Ovary (tissue), 9 donors: ENCODE results near the gene SLC48A1. TPM values are rescaled to one million over a fixed set of nuclear protein-coding genes. Genes with fewer than 3 reads are reported as not detected.

Experiments
- DNase-seq, 5 donors: peaks; one replicate each; pipeline ENCODE4 v3.0.0-alpha.2; 2019 to 2020
- H3K27ac ChIP-seq, 2 donors: fragments of 200-600 bp; one replicate each; pipeline versions ENCODE4 v1.5.1 to v1.8.0; 2019 to 2022
- H3K27me3 ChIP-seq: fragments of 200-600 bp; one replicate; pipeline ENCODE4 v1.8.0; 2022
- H3K36me3 ChIP-seq: fragments of 200-600 bp; sonication (generic); one replicate; pipeline ENCODE4 v1.5.1; 2019
- H3K4me1 ChIP-seq: one replicate; pipeline ENCODE4 v1.8.1; 2013; ENCODE audit warnings: mild to moderate bottlenecking, moderate library complexity; ENCODE audit not compliant: insufficient read depth
- H3K4me3 ChIP-seq: fragments of 200-600 bp; sonication (generic); one replicate; pipeline ENCODE4 v1.5.1; 2017
- H3K9me3 ChIP-seq, 2 donors: fragments of 200-600 bp in 1 of 2; sonication (generic) in 1 of 2; one replicate each; pipeline versions ENCODE4 v1.5.1 to v1.8.1; 2013 to 2019; ENCODE audit warnings: mild to moderate bottlenecking in 1 of 2, moderate library complexity in 1 of 2
- CTCF ChIP-seq, 3 donors: fragments of 450-650 bp in 2 of 3; fragments of 200-600 bp in 1 of 3; IDR thresholded peaks; one replicate each; pipeline versions ENCODE4 v1.5.1 to v1.8.0; 2016 to 2022; ENCODE audit warnings: antibody characterized with exemption in 3 of 3, mild to moderate bottlenecking in 1 of 3
- EP300 ChIP-seq: sonication (generic); formaldehyde crosslinking; IDR thresholded peaks from one replicate; pipeline ENCODE4 v1.6.1; 2017; ENCODE audit warnings: antibody characterized with exemption
- POLR2A ChIP-seq: fragments of 450-650 bp; IDR thresholded peaks from one replicate; pipeline ENCODE4 v1.6.1; 2017; ENCODE audit warnings: antibody characterized with exemption, mild to moderate bottlenecking, moderate library complexity
- WGBS, 3 donors: extraction: QIAGEN DNeasy Blood & Tissue Kit in 1 of 3; methylation state at CpG; one replicate each; pipeline versions ENCODE4 v1.1.5 to v1.1.7; 2013 to 2017; 5-methylcytosine and 5-hydroxymethylcytosine counted together
- intact Hi-C, 4 donors: fragments of 100-400 bp; cut with DNase I; formaldehyde crosslinking; loops; one replicate each; pipeline versions ENCODE4 v1.11.0 to v1.15.1; 2022 to 2023
- polyA plus RNA-seq, 2 donors: library from polyadenylated mRNA; stranded (reverse); fragments of 200-250 nt in 1 of 2; fragments of 350-450 nt in 1 of 2; fragmentation: Illumina TruSeq in 1 of 2; extraction: RNeasy Lipid Tissue Mini Kit (QIAGEN cat#74804) in 1 of 2; gene quantifications; one replicate each; pipeline ENCODE4 v1.2.3, GENCODE V29; 2013 to 2014
- total RNA-seq, 7 donors: library from RNA; depleted of rRNA in 2 of 7; stranded (reverse); fragments of >200 nt in 2 of 7; fragmentation: NEBNext Ultra II Directional in 3 of 7; extraction: Animal tissue kit (Norgen Biotek cat#: 25700) in 3 of 7; gene quantifications; one replicate each; pipeline versions ENCODE4 v1.1.0 to v1.2.4, GENCODE V29; 2016 to 2023
- donor health status: DM: no; HTN: no; CAD: no; lungs with moderate emphysema.
- donor health status: DM: no; HTN: no; CAD: no.
- donor health status: Bipolar disorder and iron deficiency.
- donor health status: DM: yes; HTN: yes; CAD: no.
- donor health status: DM: no; HTN: no; CAD: no.
- donor health status: DM: yes; HTN: yes; CAD: no.

The SLC48A1 gene
- total and polyA plus RNA-seq, 9 donors, result 24.1 to 143 (median 68.7) TPM

- H3K9me3 ChIP-seq, result no peaks in the 10 kb centered on the region
- H3K27me3 ChIP-seq, result no peaks in the 10 kb centered on the region
- no peak for TF ChIP-seq CTCF (IDR thresholded peaks at IDR 0.05)
- TF ChIP-seq EP300, result no peak
- TF ChIP-seq POLR2A, result no peak
- H3K4me1 ChIP-seq, result peaks cover 34% of the 10 kb centered on the region
- H3K4me3 ChIP-seq, result no peak overlapping the region
- H3K27ac ChIP-seq, result peak overlapping the region; percentile 65 to 76
- peak in 1 of 5 donors; percentile 40 for DNase-seq
- 92 to 95% (median 94%) methylated on average over 7 of the region's 7 CpGs for WGBS, 3 donors
- intact Hi-C loops, result loop anchor here (5.0 kb wide), 5 partner anchors 32 to 122 kb away; no protein-coding TSS in a partner anchor
- no peaks in the 10 kb centered on the region for H3K36me3 ChIP-seq
These were observed 1.6 kb downstream of the SLC48A1 start for GRCh38 chr12:47774663-47775062.

GRCh38 chr12:47775100-47775911, 2.3 kb downstream of the SLC48A1 start:
- Histone ChIP-seq H3K4me3 (no peak overlapping the region), H3K4me1 (peaks cover 34% of the 10 kb centered on the region), H3K36me3 (no peaks in the 10 kb centered on the region), H3K27ac (peak overlapping the region; percentile 65 to 76), H3K9me3 (no peaks in the 10 kb centered on the region), H3K27me3 (no peaks in the 10 kb centered on the region)
- 50 to 58% (median 51%) methylated on average over 10 of the region's 10 CpGs for WGBS, 3 donors
- no peak for TF ChIP-seq POLR2A
- no peak for TF ChIP-seq EP300
- TF ChIP-seq CTCF (IDR thresholded peaks at IDR 0.05), result no peak
- intact Hi-C loops, result loop anchor here (5.0 kb wide), 5 partner anchors 33 to 123 kb away; no protein-coding TSS in a partner anchor
- DNase-seq, result peak; percentile 30 to 76 (median 62)

- TF ChIP-seq POLR2A (no peak), CTCF (IDR thresholded peaks at IDR 0.05) (no peak), EP300 (no peak)
- peak in 2 of 5 donors; percentile 56 to 65 for DNase-seq
- Histone ChIP-seq H3K36me3 (no peaks in the 10 kb centered on the region), H3K27me3 (no peaks in the 10 kb centered on the region), H3K4me1 (peaks cover 33% of the 10 kb centered on the region), H3K4me3 (no peak overlapping the region), H3K9me3 (no peaks in the 10 kb centered on the region), H3K27ac (peak overlapping the region; percentile 65 to 76)
- 51 to 62% (median 56%) methylated on average over 5 of the region's 5 CpGs for WGBS, 3 donors
- intact Hi-C loops, result loop anchor here (2.0 to 5.0 kb wide), 6 partner anchors 32 to 124 kb away; no protein-coding TSS in a partner anchor
These were observed 3.6 kb downstream of the SLC48A1 start for GRCh38 chr12:47776471-47777143.

- WGBS, 3 donors, result 19 to 77% (median 39%) methylated on average over 1 of the region's 1 CpG
- Histone ChIP-seq H3K9me3 (no peaks in the 10 kb centered on the region), H3K4me1 (peaks cover 33% of the 10 kb centered on the region), H3K27me3 (no peaks in the 10 kb centered on the region), H3K36me3 (no peaks in the 10 kb centered on the region), H3K4me3 (no peak overlapping the region), H3K27ac (peak overlapping the region; percentile 65 to 76)
- DNase-seq, result peak in 1 of 5 donors; percentile 28
- intact Hi-C loops, result loop anchor here (2.0 to 5.0 kb wide), 6 partner anchors 32 to 125 kb away; no protein-coding TSS in a partner anchor
- TF ChIP-seq CTCF (IDR thresholded peaks at IDR 0.05) (no peak), EP300 (no peak), POLR2A (no peak)
These were observed 4.1 kb downstream of the SLC48A1 start for GRCh38 chr12:47777151-47777550.
